GM06990 (cell line): ENCODE measurements around the gene RNF149.
"Not testable (repeated sequence)": the region's sequence is repeated elsewhere in the genome, so short reads cannot be mapped to it uniquely, and the experiment has no call there.

Experiments used
- DNase-seq: peaks from one replicate; pipeline ENCODE4 v3.0.0-alpha.2; 2011; ENCODE audit not compliant: insufficient read length; ENCODE audit errors: extremely low read depth
- H3K27me3 ChIP-seq: replicated peaks from 2 replicates; pipeline ENCODE4 v1.6.0; 2011; ENCODE audit warnings: low read length; ENCODE audit not compliant: control insufficient read depth, insufficient read depth
- H3K36me3 ChIP-seq: 2 replicates; pipeline ENCODE4 v1.5.1; 2011; ENCODE audit warnings: low read length; ENCODE audit not compliant: control insufficient read depth, insufficient read depth
- H3K4me3 ChIP-seq: replicated peaks from 2 replicates; pipeline ENCODE4 v1.5.1; 2011; ENCODE audit warnings: low read depth, mild to moderate bottlenecking, control low read depth, low read length
- CTCF ChIP-seq: IDR thresholded peaks from 2 replicates; pipeline ENCODE4 v1.5.1; 2011; ENCODE audit warnings: low read length, control low read depth, mild to moderate bottlenecking, inconsistent platforms; ENCODE audit not compliant: insufficient read depth, poor library complexity, severe bottlenecking

Gene RNF149

GRCh38 chr2:101328474-101329007 lies 20.0 kb upstream of the RNF149 start:
- H3K4me3 ChIP-seq, result no peak overlapping the region
- TF ChIP-seq CTCF, result no peak
- DNase-seq, result no peak
- no peaks in the 10 kb centered on the region for H3K27me3 ChIP-seq
- H3K36me3 ChIP-seq, result no peaks in the 10 kb centered on the region

GRCh38 chr2:101327863-101328394 lies 19.4 kb upstream of the RNF149 start:
- Histone ChIP-seq H3K4me3 (no peak overlapping the region), H3K27me3 (no peaks in the 10 kb centered on the region), H3K36me3 (no peaks in the 10 kb centered on the region)
- TF ChIP-seq CTCF, result no peak
- no peak for DNase-seq

GRCh38 chr2:101325425-101325824 lies 16.9 kb upstream of the RNF149 start:
- DNase-seq, result no peak
- H3K27me3 ChIP-seq, result no peaks in the 10 kb centered on the region
- no peaks in the 10 kb centered on the region for H3K36me3 ChIP-seq
- H3K4me3 ChIP-seq, result no peak overlapping the region
- TF ChIP-seq CTCF, result no peak

GRCh38 chr2:101316568-101316967 lies 8.1 kb upstream of the RNF149 start:
- H3K27me3 ChIP-seq, H3K4me3 ChIP-seq, DNase-seq, H3K36me3 ChIP-seq: not testable (repeated sequence)

- no peak for TF ChIP-seq CTCF
- DNase-seq, result no peak
- no peak overlapping the region for H3K4me3 ChIP-seq
- H3K27me3 ChIP-seq, result no peaks in the 10 kb centered on the region; the same call in 1 of the 2 replicates
- H3K36me3 ChIP-seq, result no peaks in the 10 kb centered on the region
Measured at GRCh38 chr2:101311696-101312017, 3.2 kb upstream of the RNF149 start.

- no peaks in the 10 kb centered on the region; the same call in 1 of the 2 replicates for H3K27me3 ChIP-seq
- no peaks in the 10 kb centered on the region for H3K36me3 ChIP-seq
- no peak for TF ChIP-seq CTCF
- no peak for DNase-seq
- H3K4me3 ChIP-seq, result no peak overlapping the region
Measured at GRCh38 chr2:101310834-101311695, 2.6 kb upstream of the RNF149 start.
